NCI-H128 (cell line): Measurements from ENCODE around the gene ARID5B.
"Not testable (repeated sequence)": the region's sequence is repeated elsewhere in the genome, so short reads cannot be mapped to it uniquely, and the experiment has no call there.

Source experiments
- DNase-seq: peaks from one replicate; lab custom pipeline; 2025; ENCODE audit not compliant: unreplicated experiment; lab: John Stamatoyannopoulos, UW

The ARID5B gene

DNA sequence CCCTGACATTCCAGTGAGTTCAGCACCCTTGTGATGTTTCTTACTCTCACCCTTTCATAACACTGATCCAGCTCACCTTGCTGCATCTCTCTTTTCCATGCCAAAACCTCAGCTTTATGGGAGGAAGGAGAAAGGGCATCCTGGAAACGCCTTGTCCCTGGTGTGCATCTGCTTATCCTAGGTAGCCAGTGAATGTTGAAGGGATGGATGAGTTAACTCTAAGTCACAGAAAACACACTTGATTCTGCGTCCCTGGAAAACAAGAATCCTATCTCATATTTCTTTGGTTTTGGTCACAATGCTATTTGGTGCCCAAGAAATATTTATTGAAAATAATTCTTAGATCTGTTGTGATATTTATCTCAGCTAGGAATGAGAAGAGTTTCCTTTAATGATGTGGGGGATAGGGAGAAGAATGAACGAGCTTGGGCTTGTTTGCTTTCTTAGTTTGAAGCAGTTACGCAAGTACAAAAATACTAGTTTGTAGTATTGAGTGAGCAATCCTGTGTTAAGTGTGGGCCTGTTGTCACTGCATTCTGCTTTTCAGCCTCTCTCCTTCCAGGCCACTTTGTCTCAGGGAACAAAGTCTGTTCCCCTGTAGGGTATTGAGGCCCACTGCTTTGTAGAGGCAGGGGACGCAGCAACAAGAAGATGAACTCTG, 126.5 kb downstream of the ARID5B start:
- DNase-seq: no peak

DNA sequence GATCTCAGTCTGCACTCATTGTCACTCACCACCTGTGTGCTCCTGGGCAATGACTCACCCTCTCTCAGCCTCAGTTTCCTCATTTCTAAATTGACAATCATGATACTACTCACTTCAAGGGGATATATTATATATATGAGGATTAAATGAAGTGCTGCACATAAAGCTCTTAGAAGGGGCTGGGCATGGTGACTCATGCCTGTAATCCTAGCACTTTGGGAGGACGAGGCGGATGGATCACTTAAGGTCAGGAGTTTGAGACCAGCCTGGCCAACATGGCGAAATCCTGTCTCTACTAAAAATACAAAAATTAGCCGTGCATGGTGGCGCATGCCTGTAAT, 127.0 kb downstream of the ARID5B start:
- DNase-seq: not testable (repeated sequence)

DNA sequence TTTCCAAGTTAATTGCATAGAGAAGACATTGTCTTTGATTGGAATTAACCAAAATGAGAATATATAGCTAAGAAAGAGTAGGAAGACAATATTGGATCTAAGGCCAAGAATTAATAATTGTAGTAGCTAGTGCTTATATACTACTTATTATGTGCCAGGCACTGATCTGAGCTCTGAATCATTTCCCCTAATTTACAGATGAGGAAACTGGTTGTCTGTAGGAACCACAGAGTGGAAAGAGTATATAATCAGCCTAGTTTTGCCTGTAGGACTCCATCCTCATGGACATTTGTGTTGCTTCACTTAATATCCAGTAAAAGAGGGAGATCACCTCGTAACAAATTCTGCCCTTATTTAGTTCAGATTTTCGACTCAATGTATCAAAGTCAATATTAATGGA, 127.9 kb downstream of the ARID5B start:
- DNase-seq: no peak

DNA sequence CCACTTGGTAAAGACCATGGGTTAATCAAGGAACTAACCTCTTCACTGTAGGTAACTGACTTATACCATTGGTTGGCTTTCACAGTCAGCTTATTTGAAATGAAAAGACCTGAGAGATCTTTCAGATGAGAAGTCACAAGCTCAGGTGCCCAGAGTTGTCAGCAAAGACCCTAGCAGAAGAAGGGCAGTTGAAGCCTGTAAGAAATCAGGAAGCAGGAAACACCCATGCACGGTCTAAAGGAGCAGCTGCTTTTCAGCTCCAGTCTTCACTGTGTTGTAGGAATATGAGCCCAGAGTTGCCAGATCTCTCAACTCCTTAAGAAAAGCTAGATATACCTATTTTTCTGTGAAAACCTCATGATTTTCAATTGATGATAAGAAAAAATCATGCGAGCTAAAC, 130.0 kb downstream of the ARID5B start:
- no peak for DNase-seq

DNA sequence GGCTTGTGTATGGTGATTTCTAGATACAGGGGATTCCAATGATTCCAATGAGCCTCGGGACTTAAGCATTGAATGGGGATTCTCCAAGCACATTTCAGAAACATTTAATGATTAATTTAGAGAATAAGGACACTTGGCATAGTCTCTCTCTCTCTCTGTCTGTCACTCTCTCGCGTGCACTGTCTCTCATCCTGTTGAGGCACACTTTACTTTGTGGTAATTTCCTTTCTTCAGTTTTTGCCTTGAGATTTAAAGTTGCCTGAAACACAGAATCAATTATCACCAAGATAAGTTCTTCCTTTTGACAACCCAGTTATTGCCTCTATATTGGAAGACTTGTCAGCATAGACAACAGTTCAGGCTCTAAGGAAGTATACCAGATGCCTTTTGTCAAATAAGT, 131.6 kb downstream of the ARID5B start:
- no peak for DNase-seq

DNA sequence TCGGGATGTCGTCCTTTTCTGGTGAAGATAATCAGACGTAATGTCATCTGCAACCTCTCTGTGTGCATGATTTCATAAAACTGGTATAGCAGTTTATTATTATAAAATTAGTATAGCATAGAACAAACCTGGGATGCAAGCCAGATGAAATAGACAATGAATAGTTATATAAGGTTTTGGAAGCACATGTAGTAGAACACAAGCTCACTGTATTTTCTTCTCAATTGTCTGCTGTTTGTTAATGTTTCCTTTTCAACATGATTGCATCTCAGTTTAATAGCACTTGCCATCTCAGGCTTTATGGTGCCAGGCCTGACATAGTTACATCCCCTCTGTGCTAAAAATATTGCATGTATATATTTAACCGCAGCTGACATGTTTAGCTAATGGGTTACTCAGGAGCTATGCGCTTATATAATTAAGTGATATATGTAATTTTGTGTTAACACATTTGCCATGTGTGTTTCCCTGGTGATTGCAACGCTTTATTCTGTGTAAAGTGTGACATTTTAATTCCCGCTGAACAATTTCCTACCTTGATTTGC, 132.7 kb downstream of the ARID5B start:
- no peak for DNase-seq

DNA sequence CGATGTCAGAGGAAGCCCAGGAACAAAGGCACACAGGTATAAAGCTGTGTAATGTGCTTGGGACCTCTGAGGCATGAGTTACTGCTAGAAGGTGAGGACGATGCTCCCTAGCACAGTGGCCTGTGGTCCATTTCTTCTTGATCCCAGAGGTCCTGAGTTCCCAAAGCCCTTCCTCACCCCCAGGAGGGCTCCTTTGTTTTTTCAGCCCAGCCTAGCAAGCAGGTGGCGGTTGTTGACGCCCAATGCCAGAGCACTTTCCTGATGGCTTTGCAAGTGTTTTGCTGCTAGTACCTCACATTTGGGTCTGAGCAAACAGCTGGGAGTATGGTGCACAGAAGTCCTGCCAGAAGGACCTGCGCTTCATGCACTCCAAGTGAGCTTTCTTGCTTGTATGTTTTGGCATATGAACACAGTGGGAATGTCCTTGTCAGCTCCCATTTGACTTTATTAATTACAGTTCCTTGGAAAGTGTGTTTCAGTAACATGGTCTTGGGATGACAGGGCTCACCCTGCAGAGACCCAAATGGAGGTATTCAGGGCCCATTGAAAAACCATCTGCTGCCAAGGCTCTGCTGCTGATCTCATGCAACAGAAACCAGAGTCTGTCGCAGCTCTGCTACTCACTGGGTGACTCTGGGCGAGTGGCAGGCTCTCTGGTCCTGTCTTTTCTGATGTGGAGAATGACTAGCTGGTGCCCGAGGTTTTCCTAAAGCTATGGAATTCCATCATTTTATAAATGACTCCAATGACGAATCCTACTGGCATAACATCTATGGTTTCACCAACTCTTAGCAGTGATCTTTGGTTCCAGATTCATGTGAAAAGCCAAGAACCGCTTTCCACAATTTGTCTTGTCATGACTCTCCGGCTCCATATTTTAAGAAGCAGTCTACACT, 134.9 kb downstream of the ARID5B start:
- DNase-seq: no peak

DNA sequence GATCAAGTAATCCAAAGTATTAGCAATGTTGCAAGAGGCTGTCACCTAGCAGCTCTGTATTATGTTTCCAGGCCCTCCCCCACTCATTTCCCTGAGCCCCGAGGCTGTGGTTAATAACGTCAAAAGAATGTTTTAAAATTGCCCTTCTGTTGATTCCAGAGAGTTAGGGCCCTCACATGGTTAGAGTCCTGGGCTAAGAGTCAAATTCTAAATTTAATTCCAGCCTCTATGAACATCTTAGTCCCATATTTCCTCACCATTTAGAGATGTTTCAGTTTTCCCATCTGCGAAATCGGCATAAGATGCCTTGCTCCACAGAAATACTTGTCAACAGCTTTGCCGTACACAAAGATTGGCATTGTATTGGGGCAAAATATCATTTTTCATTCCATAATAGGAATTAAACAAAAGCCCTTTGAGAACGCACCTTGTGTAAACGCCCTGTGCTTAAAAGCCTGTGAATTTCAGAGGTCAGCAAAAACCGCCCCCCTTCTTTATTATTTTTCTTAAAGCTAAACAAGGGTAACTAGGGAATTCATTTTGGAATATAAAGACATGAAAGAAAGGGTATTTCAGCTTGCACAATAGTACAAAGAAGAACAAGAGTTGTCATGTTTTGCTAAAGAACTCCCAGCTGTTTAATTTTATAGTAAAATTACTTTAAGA, 135.8 kb downstream of the ARID5B start:
- DNase-seq: no peak

DNA sequence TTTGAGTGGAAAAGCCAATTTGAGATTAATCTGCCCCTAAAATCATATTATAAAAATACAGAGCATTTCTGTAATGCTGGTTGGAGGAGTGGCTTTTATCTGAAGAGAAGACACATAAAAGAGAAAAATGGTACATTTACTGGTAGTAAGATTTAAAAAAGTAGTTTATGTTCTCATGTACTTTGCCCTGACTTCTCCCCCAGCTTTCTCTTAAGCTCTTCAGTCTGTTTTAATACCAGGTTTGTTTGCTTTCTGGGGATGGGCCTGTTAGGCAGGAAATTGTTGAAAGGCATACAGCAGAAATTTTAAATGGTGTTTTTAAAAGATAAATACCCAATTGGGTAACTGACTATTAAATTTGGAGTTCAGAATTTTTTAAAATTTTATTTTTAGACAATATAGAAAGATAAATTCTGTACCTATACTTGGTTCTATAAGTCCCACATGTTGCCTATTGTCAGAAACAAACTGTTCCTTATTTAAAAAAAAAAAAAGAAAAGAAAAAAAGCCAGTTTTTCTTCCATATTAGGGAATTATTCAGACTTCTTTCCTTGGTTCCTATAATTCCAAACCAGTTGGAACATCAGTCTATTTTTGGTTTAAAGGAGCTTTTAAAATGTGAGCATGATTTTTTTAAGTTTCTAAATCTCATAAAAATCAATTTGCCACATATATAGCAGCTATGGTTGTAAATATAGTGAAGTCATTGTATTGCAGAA, 136.6 kb downstream of the ARID5B start:
- DNase-seq: no peak

DNA sequence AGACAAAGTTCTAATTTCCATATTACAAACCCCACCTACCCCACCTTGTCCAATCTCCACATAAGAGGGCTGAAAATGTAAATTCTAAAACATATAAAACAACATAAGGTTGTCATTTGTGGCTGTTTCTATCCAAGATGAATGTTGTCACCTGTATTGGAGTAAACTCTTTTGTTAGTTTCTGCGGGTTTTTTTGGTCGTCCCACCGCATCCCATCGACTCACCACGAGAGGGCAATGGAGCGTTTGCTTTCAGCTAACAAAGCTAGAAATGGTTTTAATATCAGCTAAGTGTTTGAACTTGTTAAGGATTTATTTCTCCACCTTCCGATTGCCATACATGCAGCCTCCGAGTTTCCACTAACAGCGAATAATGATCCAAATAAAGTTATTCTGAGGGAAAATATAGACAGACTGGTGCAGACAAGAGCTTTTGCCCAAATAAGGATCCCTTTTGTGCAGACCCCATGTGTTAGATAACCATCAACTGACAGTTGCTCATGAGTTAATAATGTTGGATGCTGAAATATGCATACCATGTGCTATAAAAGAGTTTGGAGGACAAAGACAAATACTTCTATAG, 137.2 kb downstream of the ARID5B start:
- no peak for DNase-seq

DNA sequence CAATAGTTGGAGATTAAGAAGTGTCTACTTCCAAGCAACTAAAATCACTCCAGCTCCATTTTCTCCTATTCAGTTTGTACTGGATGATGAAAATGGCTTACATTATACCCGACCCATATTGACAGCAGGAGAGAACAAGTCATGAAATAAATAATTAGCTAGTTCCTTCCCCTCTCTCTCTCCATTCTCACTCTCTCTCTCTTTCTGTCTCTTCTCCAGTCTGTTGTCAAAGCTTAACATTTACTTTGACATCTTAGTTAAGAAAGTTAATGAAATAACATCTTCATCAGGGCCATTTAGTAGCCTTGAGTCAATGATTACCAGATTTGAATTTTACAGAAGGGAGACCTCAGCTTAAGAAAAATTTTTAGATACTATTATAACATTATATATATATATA, 138.5 kb downstream of the ARID5B start:
- DNase-seq: no peak

DNA sequence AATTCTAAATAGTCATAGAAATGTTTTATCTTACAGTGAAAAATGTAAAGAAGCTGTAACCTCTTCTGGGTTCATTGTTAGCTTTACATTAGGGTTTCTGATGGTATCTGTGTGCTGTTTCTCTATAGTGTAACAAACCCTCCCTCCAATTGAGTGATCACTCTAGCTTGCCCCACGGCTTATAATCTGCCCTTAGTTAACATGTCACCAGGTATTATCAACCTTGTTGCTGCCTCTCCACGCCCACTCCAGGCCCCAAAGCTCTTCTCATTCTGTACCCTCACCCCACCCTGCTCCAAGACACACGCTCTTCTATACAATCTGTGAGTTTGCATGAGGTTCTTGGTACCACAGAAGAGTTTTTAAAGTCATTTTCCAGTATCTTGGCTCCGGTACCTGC, 139.4 kb downstream of the ARID5B start:
- DNase-seq: no peak

DNA sequence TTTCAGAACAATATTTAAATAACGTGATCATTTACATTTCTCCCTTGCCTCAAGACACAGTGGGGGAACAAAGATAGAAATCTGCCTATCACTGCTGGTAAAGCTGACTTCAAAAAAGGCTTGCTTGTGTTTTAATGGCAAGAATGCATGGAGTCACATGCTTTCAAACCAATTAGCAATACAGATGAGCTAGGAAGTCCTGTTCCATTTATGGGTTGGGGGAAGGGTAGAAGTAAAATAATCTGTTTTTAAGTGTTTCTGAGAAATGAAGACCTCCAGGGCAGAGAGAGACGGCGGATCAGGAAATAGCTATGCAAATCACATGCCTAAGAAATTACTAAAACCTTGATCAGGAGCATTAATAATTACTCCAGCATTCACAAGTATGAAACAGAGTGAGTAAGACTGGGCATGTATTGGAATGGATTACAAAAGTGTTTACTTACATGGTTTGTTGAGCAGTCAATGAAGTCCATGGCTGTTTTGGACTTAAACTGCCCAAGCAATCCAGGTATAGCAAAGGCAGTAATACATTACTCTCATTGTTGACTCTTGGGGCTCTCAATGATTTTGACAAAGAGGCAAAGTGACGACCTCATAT, 142.0 kb downstream of the ARID5B start:
- no peak for DNase-seq

DNA sequence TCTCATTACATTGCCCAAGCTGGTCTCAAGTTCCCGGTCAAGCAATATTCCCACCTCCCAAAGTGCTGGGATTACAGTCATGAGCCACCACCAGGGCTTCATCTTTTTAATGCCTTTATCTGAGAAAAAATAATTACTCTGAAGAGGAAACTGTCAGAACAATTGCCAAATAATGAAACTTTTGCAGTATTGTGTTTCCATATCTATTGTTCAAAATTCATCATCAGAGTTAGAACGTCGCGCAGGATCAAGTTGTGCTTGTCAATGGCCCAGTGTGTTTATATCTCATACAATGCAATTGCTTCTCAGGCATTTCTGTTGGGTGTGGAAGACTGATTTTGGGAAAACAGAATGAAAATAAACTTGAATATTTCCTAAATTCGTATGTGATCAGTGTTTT, 143.1 kb downstream of the ARID5B start:
- no peak for DNase-seq

DNA sequence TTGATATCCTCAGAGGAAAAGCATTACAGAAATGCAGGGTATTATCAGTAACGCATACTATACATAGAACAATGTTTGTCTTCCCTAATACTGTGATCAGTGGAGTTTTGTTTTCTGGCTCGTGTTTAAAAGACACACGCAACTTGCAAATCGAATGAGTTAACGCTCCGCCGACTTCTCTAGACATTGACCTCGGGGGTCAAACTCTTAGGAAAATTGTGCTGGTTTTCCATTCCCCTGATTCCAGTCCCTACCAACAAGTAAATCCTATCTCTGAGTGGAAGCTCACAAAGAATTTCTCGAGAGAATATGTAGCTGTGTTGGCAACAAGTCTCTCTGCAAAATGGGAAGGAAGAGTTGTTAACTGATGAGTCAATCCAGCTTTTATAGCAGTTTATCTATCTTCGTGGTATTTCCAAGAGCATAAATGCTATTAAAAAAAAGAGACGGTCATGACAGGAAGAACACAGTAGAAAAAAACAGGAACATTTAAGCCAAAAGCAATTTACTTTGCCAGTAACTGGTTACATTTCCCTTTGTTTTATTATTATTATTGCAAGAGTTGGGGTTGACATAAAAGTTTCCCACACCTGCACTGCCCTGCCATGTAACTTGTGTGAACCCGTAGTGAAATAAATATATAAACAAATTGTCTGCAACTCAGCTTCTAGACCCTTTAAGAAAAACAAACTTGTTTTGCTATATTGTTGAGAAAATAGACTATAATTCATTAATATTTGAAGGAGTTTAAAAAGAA, 144.4 kb downstream of the ARID5B start:
- no peak for DNase-seq

DNA sequence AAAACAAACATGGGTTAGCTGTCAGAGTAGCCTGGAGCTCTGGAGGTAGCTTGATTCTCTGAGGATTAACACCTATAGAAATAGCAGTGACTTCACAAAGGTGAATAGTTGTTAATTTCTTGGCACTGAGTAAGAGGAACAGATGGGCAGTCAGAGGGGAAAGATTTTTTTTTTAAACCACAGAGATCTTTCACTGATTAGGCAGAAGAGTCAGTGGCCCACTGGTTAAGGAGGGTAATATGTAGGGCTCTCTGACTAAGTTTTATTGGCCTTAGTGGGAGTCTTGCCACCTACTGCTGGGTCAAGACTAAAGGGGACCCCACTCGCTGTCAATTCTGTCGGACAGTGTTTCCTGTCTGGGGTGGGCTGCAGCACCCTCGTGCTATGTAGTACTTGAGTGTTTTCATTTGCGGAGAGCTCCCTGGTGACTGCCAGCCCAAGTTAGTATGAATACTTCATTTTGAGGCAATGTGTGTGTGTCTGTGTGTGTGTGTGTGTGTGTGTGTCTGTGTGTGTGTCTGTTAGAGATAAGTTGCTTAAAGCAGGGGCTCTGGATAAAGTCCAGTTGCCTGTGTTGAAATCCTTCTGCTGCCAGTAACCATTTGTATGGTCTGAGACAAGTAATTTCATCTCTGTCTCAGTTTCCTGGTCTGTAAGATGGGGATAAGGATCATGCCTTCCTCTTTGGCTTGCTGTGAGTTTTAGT, 145.2 kb downstream of the ARID5B start:
- DNase-seq: no peak

DNA sequence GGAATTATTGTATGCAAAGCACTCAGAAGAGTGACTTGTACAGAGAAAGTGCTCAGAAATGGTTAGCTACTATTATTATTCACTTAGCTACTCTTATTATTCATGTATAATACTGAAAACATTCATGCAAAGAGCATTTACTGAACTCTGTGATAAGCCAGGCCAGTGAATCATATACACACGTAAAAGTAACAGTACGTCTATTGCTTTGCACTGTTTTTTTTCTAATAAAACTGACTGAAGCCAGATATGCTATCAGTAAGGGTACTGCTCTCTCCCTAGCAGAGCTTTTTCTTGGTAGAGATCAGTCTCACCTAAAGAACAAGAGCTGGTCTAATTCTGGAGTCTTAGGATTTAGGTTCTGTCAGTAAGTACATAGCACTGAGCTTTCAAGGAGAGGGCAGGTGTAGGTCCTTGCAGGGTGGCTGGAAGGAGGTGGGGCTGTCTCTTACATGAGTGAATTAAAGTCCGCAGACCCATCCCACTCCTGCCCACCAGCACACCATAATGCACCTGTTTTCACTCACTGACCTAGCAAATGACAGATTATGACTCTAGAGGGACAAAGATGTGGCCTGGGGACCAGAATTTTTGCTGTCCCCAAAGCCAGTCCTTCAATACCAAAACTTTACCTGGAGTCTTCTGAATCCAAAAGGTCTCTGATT, 145.9 kb downstream of the ARID5B start:
- no peak for DNase-seq

DNA sequence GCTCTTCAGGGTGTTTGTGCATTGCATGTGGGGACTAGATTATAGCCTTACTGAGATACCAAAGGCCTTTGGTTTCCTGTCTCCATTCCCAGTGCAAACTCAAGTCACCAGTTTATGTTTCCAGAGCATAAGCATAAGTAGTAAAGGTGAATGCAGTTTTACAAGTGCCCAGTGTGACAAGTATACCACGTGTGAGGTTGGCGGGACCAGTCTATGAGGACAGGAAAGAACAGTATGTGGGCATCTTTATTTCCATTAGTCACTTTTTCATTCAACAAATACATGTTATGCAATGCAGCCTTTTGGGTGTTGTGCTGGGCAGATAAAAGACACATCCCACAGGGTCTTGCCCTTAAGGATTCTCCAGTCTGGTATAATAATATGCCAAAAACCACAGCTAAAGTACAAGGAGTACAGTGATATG, 146.5 kb downstream of the ARID5B start:
- no peak for DNase-seq

DNA sequence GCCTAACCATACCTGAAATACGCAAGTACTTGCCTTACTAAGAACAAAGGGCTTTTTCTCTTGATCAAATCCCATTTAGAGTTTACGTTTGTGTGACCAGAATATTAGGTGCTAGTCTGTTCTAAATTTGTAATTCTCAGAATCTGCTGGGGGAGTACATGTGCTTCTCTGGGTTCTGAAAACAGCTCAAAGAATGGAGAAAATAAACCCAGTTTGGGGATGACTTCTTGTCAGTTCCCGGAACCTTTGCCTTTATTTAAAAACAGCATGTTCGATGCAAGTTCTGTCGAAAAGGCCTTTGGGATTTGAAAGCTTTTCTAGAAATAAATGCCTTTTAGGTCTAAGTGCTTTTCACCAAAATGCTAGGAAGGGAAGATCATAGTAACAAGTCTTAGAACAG, 147.0 kb downstream of the ARID5B start:
- DNase-seq: no peak
